Testis (tissue), 3 donors: ENCODE data around the gene GGCX. TPM values are rescaled to one million over a fixed set of nuclear protein-coding genes. Genes with fewer than 3 reads are reported as not detected.
A peak's percentile ranks its signal among the peaks of the same experiment; 100 is the strongest.

Experiments used
- DNase-seq: peaks from one replicate; pipeline ENCODE4 v3.0.0-alpha.2; 2019
- H3K27ac ChIP-seq, 2 donors: fragments of 200-600 bp; sonication (generic); one replicate each; pipeline ENCODE4 v1.5.1; 2019
- H3K27me3 ChIP-seq: fragments of 200-600 bp; sonication (generic); one replicate; pipeline ENCODE4 v1.5.1; 2019
- H3K36me3 ChIP-seq: fragments of 200-600 bp; sonication (generic); one replicate; pipeline ENCODE4 v1.5.1; 2017; ENCODE audit warnings: low read depth; ENCODE audit errors: missing control alignments
- H3K4me1 ChIP-seq: fragments of 200-600 bp; sonication (generic); one replicate; pipeline ENCODE4 v1.5.1; 2019
- H3K4me3 ChIP-seq, 2 donors: fragments of 200-600 bp; sonication (generic); one replicate each; pipeline ENCODE4 v1.5.1; 2017 to 2019
- H3K9me3 ChIP-seq: fragments of 200-600 bp; sonication (generic); one replicate; pipeline ENCODE4 v1.5.1; 2017
- POLR2A ChIP-seq: fragments of 450-650 bp; IDR thresholded peaks from one replicate; pipeline ENCODE4 v1.6.1; 2017; ENCODE audit warnings: antibody characterized with exemption, mild to moderate bottlenecking, moderate library complexity
- WGBS, 2 donors: methylation state at CpG; one replicate each; pipeline ENCODE4 v1.1.5; 2018; 5-methylcytosine and 5-hydroxymethylcytosine counted together
- intact Hi-C: fragments of 100-400 bp; cut with DNase I; formaldehyde crosslinking; loops from one replicate; pipeline ENCODE4 v1.15.1; 2023; ENCODE audit warnings: low total_unique reads
- polyA plus RNA-seq: library from polyadenylated mRNA; stranded (reverse); fragments of 350-450 nt; fragmentation: Illumina TruSeq; extraction: RNeasy Lipid Tissue Mini Kit (QIAGEN cat#74804); gene quantifications from one replicate; pipeline ENCODE4 v1.2.3, GENCODE V29; 2014; ENCODE audit warnings: low read depth, low replicate concordance; ENCODE audit not compliant: insufficient read depth
- total RNA-seq, 2 donors: library from RNA; depleted of rRNA; stranded (reverse); fragments of >200 nt; gene quantifications; one replicate each; pipeline ENCODE4 v1.2.3, GENCODE V29; 2016
- TF ChIP-seq, protein P1 (sequence below), 3 experiments: fragments of 450-650 bp in 2 of 3; fragments of 200-600 bp in 1 of 3; sonication (generic) in 1 of 3; IDR thresholded peaks; one replicate each; pipeline ENCODE4 v1.5.1; 2016 to 2019; ENCODE audit warnings: antibody characterized with exemption in 3 of 3, mild to moderate bottlenecking in 2 of 3, moderate library complexity in 1 of 3

The GGCX gene
- total and polyA plus RNA-seq, 3 donors from 2014 or later = 21.1 to 31.8 (median 26.8) TPM

DNA sequence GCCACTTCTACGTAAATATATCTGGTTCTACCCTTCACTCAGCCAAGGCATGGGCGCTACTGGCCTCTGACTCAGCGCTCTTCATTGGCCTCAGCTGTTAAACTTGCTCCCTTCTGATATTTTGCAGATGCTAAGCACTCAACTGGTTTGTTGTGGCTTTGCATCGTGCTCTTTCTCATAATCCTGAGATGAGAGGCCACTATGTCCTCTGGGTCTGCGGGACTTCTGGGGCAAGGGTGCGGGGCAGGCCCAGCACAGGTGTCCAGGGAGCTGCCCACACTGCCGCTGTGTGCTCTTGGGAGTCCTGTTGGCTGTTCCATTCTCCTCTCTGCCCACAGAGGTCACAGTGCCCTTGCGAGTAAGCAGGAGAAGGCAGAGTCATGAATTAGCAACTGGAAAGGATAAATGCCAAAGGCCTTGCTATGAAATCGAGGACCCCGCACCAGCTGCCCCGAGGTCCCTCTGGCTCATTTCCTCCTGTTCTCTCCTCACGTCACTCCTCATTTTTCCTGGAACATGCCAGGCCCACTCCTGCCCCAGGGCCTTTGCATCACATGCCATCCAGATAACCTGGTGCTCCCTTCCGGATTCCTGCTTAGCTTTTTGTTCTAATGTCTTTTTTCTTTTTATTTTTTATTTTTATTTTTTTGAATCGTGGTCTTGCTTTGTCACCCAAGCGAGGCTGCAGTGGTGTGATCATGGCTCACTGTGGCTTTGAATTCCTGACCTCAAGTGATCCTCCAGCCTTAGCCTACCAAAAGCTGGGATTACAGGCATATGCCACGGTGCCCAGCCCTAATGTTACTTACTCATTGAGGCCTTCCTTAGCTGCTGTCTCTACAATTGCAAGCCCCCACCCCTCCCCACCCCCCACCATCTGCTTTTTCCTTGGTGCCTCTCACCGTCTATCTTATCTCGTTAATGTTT is 57.2 kb downstream of the GGCX start:
- Histone ChIP-seq H3K4me1 (peaks cover 24% of the 10 kb centered on the region), H3K27me3 (no peaks in the 10 kb centered on the region), H3K27ac (no peak overlapping the region), H3K9me3 (no peaks in the 10 kb centered on the region), H3K36me3 (no peaks in the 10 kb centered on the region), H3K4me3 (no peak overlapping the region)
- no peak for DNase-seq
- 89 to 90% methylated on average over 18 of the region's 18 CpGs for WGBS, 2 donors
- intact Hi-C loops = no loop called here
- TF ChIP-seq, protein P1, sequence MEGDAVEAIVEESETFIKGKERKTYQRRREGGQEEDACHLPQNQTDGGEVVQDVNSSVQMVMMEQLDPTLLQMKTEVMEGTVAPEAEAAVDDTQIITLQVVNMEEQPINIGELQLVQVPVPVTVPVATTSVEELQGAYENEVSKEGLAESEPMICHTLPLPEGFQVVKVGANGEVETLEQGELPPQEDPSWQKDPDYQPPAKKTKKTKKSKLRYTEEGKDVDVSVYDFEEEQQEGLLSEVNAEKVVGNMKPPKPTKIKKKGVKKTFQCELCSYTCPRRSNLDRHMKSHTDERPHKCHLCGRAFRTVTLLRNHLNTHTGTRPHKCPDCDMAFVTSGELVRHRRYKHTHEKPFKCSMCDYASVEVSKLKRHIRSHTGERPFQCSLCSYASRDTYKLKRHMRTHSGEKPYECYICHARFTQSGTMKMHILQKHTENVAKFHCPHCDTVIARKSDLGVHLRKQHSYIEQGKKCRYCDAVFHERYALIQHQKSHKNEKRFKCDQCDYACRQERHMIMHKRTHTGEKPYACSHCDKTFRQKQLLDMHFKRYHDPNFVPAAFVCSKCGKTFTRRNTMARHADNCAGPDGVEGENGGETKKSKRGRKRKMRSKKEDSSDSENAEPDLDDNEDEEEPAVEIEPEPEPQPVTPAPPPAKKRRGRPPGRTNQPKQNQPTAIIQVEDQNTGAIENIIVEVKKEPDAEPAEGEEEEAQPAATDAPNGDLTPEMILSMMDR (IDR thresholded peaks at IDR 0.05) = no peak
- no peak for TF ChIP-seq POLR2A

DNA sequence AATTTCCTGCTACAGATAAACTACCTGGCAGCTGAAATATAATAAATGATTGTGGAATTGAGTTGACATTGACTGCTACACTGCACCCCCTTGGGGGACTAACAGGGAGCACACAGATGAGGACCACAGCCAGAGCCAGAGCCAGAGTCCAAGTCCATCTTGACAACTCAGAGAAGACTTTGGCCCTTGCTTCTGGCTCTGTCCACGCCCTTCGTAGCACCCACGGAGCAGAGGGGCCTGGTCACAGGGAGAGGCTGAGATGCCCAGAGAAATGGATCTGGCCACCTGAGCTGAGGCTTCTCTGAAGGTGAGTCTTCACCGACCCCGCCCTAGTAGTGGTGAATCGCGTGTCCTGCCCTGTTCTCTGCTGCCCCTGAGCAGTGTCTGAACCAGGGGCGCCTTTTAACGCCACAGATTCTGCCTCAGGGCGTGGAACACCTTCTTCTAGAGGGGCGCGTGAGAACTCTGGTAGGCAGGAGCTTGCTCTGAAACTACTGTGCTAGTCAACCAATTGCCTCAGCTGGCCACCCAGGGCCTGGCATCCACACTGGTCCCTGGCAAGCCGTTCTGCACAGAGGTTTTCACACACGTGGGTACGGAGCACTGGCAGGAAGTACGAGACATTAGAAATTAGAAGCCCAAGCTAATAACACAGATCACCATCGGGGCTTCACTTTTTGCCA is 58.0 kb downstream of the GGCX start:
- Histone ChIP-seq H3K27me3 (no peaks in the 10 kb centered on the region), H3K27ac (no peak overlapping the region), H3K9me3 (no peaks in the 10 kb centered on the region), H3K4me1 (peaks cover 24% of the 10 kb centered on the region), H3K4me3 (no peak overlapping the region), H3K36me3 (no peaks in the 10 kb centered on the region)
- no peak for DNase-seq
- intact Hi-C loops = no loop called here
- WGBS, 2 donors = 94 to 96% methylated on average over 11 to 17 of the region's 17 CpGs
- TF ChIP-seq, protein P1 (IDR thresholded peaks at IDR 0.05) = no peak
- TF ChIP-seq POLR2A = no peak

DNA sequence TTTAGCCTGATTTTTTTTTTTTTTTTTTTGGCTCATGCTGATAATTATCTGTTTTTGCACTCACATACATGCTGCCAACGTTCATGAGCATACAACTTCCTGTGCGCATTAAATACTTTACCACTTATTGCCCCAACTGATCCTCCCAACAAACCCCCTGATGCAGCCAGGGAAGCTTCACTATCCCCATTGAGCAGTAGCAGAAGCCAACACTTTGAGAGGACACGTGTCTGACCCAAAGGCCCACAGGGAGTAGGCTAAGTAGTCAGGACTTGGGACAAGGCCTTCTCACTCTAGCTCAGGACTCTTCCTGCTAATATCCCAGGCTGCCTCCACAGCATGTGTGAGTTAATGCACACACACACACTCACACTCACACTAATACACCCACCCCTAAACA is 58.6 kb downstream of the GGCX start:
- no peaks in the 10 kb centered on the region for H3K9me3 ChIP-seq
- TF ChIP-seq, protein P1 (IDR thresholded peaks at IDR 0.05) = no peak
- no peak for TF ChIP-seq POLR2A
- no peak for DNase-seq
- no peak overlapping the region for H3K4me3 ChIP-seq
- peaks cover 24% of the 10 kb centered on the region for H3K4me1 ChIP-seq
- no peak overlapping the region for H3K27ac ChIP-seq
- no peaks in the 10 kb centered on the region for H3K27me3 ChIP-seq
- no peaks in the 10 kb centered on the region for H3K36me3 ChIP-seq
- 82 to 84% methylated on average over 3 of the region's 3 CpGs for WGBS, 2 donors
- intact Hi-C loops = no loop called here

DNA sequence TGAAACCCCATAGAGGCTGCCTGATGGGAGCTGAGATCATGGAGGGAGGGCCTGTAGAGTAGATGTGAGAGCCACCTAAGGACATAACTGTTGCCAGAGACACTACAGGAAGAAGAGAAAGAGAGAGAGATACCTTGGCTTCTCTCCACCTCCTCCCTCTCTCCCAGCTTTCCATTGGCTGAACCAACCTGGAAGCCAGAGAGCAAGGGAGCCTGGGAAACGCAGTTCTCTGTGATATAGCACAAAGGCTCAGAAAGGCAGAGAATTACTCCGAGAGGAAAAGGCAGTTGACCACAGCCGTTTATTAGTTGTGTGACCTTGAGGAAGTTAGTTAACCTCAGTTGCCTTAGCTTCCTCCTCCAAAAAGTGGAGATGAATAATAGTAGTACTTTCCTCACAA is 60.0 kb downstream of the GGCX start:
- intact Hi-C loops = no loop called here
- Histone ChIP-seq H3K4me1 (peaks cover 19% of the 10 kb centered on the region), H3K4me3 (no peak overlapping the region), H3K36me3 (no peaks in the 10 kb centered on the region), H3K9me3 (no peaks in the 10 kb centered on the region), H3K27me3 (no peaks in the 10 kb centered on the region), H3K27ac (peak overlapping the region in 1 of 2 donors; percentile 84)
- DNase-seq = peak; percentile 43
- 41 to 46% methylated on average over 3 of the region's 3 CpGs for WGBS, 2 donors
- no peak for TF ChIP-seq POLR2A
- TF ChIP-seq, protein P1 (IDR thresholded peaks at IDR 0.05) = no peak
